BLaER1 treated with 17β-estradiol and CSF1 and Interleukin-3, amounts not matched to agents 10 nM and 100 nM (cell line): ENCODE results near the gene RPS8.

Experiments used
- H3K27ac ChIP-seq, 11 experiments: shearing (Covaris generic); formaldehyde crosslinking; 2 replicates each; pipeline ENCODE4 v1.8.1; 2022
- H3K27me3 ChIP-seq, 11 experiments: shearing (Covaris generic); formaldehyde crosslinking; 2 replicates each; pipeline ENCODE4 v1.8.1; 2022
- H3K36me3 ChIP-seq, 11 experiments: shearing (Covaris generic); formaldehyde crosslinking; 2 replicates each; pipeline ENCODE4 v1.8.1; 2022
- H3K4me1 ChIP-seq, 10 experiments: shearing (Covaris generic); formaldehyde crosslinking; 2 replicates each; pipeline ENCODE4 v1.8.1; 2022
- H3K4me2 ChIP-seq, 11 experiments: shearing (Covaris generic); formaldehyde crosslinking; 2 replicates each; pipeline ENCODE4 v1.8.1; 2022
- H3K4me3 ChIP-seq, 10 experiments: shearing (Covaris generic); formaldehyde crosslinking; 2 replicates each; pipeline ENCODE4 v1.8.1; 2022
- H3K9ac ChIP-seq, 11 experiments: shearing (Covaris generic); formaldehyde crosslinking; 2 replicates each; pipeline ENCODE4 v1.8.1; 2022
- H3K9me3 ChIP-seq, 11 experiments: shearing (Covaris generic); formaldehyde crosslinking; replicated peaks in 1 of 11; 2 replicates each; pipeline ENCODE4 v1.8.1; 2022
- H4K20me1 ChIP-seq, 11 experiments: shearing (Covaris generic); formaldehyde crosslinking; 2 replicates each; pipeline ENCODE4 v1.8.1; 2022
- Cebpa-rat ChIP-seq, 11 experiments: shearing (Covaris generic); IDR thresholded peaks; 2 replicates each; pipeline ENCODE4 v1.8.1; 2022

RPS8 gene

DNA sequence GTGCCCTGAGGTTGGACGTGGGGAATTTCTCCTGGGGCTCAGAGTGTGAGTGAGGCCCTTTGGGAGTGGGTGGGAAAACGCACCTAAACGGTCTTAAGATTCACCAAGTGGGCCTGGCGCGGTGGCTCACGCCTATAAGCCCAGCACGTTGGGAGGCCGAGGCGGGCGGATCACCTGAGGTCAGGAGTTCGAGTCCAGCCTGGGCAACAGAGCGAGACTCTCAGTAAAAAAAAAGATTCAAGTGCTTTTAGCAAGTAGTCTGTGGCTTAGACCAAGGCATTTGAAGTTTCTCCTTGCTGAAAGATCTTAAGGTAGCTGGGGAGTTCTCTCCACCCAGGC, 1.4 kb downstream of the RPS8 start:
- H3K9me3 ChIP-seq = no peaks in the 10 kb centered on the region; a peak in 1 of 22 replicates
- peak overlapping the region; percentile 81 to 97 (median 86) for H3K4me3 ChIP-seq
- peak overlapping the region; percentile 86 to 99 (median 97) for H3K27ac ChIP-seq
- H3K4me1 ChIP-seq = peaks cover 36 to 57% (median 50%) of the 10 kb centered on the region in 10 experiments
- peak overlapping the region; percentile 89 to 99 (median 96) for H3K9ac ChIP-seq
- H4K20me1 ChIP-seq = peaks cover 51 to 61% (median 58%) of the 10 kb centered on the region in 11 experiments
- peaks cover 54 to 59% (median 58%) of the 10 kb centered on the region in 11 experiments for H3K36me3 ChIP-seq
- H3K27me3 ChIP-seq = no peaks in the 10 kb centered on the region
- TF ChIP-seq Cebpa-rat (IDR thresholded peaks at IDR 0.05) = no peak
- peak overlapping the region; percentile 93 to 99 (median 97) for H3K4me2 ChIP-seq

DNA sequence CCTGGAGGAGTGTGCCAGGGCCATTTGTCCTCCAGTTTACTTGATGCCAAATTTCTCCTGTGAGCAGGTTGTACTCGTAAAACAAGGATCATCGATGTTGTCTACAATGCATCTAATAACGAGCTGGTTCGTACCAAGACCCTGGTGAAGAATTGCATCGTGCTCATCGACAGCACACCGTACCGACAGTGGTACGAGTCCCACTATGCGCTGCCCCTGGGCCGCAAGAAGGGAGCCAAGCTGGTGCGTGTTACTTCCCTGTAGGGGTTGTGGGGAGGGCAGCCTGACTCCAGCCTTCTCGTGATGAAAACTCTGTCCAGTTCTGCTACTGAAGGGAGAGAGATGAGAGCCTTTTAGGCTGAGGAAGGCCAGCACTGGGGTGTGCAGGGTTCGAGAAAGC, 2.2 kb downstream of the RPS8 start:
- Histone ChIP-seq H3K4me3 (peak overlapping the region; percentile 81 to 97 (median 86)), H3K36me3 (peaks cover 59 to 67% (median 65%) of the 10 kb centered on the region in 11 experiments), H3K9ac (peak overlapping the region; percentile 89 to 99 (median 96)), H3K27me3 (no peaks in the 10 kb centered on the region), H3K4me2 (peak overlapping the region; percentile 93 to 99 (median 97)), H3K4me1 (peaks cover 45 to 63% (median 54%) of the 10 kb centered on the region in 10 experiments), H4K20me1 (peaks cover 51 to 69% (median 61%) of the 10 kb centered on the region in 11 experiments), H3K9me3 (no peaks in the 10 kb centered on the region; a peak in 1 of 22 replicates), H3K27ac (peak overlapping the region in 9 of 11 experiments; percentile 93 to 99 (median 97); a peak in 15 of 22 replicates)
- no peak for TF ChIP-seq Cebpa-rat (IDR thresholded peaks at IDR 0.05)

DNA sequence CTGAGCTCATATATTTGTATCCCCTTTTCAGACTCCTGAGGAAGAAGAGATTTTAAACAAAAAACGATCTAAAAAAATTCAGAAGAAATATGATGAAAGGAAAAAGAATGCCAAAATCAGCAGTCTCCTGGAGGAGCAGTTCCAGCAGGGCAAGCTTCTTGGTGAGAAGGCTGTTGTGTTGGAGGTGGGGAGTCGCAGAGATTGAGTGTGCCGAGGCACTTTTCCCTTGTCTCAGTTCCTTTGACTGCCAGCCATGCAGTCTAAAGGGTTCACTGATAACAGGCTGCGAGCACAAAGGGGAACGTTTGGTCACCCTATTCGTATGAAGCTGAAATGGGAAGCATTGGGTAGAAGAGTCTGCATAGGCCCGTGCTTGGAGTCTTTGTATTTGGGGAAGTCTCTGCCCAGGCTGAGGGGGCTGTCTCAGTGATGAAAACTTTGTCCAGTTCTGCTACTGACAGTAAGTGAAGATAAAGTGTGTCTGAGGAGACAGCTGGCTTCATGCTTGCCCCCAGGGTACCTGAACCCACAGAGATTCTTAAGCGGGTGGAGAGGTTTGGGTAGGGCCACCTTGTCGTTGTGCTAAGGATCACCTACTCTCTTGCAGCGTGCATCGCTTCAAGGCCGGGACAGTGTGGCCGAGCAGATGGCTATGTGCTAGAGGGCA, 2.8 kb downstream of the RPS8 start:
- no peak for TF ChIP-seq Cebpa-rat (IDR thresholded peaks at IDR 0.05)
- Histone ChIP-seq H3K27me3 (no peaks in the 10 kb centered on the region), H3K4me3 (peak overlapping the region; percentile 81 to 97 (median 86)), H4K20me1 (peaks cover 51 to 75% (median 61%) of the 10 kb centered on the region in 11 experiments), H3K9ac (peak overlapping the region; percentile 89 to 99 (median 96)), H3K36me3 (peaks cover 59 to 68% (median 65%) of the 10 kb centered on the region in 11 experiments), H3K27ac (peak overlapping the region in 8 of 11 experiments; percentile 93 to 99 (median 97); a peak in 12 of 22 replicates), H3K4me1 (peaks cover 50 to 68% (median 59%) of the 10 kb centered on the region in 10 experiments), H3K9me3 (no peaks in the 10 kb centered on the region; a peak in 1 of 22 replicates), H3K4me2 (peak overlapping the region; percentile 93 to 99 (median 97))

DNA sequence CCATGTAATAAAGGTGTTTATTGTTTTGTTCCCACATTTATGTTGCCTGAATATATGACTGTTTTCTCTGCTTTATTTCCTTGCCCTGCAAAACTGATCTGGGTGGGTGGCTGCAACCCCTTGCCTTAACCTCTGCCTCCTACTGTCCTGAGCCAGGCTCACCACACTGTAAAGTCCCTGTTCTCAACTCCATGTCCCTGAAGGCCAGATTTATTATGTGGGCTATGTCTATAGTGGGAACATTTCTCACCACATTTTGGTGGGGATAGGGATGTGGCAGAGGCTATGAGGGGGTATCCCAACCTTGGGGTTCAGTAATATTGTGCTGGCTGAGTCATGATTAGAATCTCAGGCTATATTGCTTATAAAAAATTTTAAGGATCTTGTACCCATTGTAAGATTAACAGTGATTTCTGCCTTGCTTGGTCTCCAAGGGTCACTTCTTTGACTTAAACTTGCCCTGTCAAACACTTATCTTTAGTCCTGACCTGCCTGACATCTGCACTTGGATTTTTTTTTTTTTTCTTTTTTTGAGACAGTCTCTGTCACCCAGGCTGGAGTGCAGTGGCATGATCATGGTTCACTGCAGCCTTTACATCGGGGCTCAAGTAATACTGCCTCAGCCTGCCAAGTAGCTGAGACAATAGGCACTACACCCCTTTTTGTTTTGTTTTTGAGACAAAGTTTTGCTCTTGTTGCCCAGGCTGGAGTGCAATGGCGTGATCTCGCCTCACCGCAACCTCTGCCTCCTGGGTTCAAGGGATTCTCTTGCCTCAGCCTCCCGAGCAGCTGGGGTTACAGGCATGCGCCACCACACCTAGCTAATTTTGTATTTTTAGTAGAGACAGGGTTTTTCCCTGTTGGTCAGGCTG, 3.6 kb downstream of the RPS8 start:
- peak overlapping the region; percentile 54 to 99 (median 96); a peak in 16 of 22 replicates for H3K9ac ChIP-seq
- H3K4me2 ChIP-seq = peak overlapping the region; percentile 93 to 99 (median 97)
- H3K36me3 ChIP-seq = peaks cover 59 to 68% (median 65%) of the 10 kb centered on the region in 11 experiments
- no peaks in the 10 kb centered on the region; a peak in 1 of 22 replicates for H3K9me3 ChIP-seq
- peaks cover 51 to 75% (median 61%) of the 10 kb centered on the region in 11 experiments for H4K20me1 ChIP-seq
- H3K27ac ChIP-seq = no peak overlapping the region
- no peak for TF ChIP-seq Cebpa-rat (IDR thresholded peaks at IDR 0.05)
- H3K4me3 ChIP-seq = peak overlapping the region in 9 of 10 experiments; percentile 81 to 97 (median 87); a peak in 15 of 20 replicates
- peaks cover 58 to 77% (median 67%) of the 10 kb centered on the region in 10 experiments for H3K4me1 ChIP-seq
- H3K27me3 ChIP-seq = no peaks in the 10 kb centered on the region

DNA sequence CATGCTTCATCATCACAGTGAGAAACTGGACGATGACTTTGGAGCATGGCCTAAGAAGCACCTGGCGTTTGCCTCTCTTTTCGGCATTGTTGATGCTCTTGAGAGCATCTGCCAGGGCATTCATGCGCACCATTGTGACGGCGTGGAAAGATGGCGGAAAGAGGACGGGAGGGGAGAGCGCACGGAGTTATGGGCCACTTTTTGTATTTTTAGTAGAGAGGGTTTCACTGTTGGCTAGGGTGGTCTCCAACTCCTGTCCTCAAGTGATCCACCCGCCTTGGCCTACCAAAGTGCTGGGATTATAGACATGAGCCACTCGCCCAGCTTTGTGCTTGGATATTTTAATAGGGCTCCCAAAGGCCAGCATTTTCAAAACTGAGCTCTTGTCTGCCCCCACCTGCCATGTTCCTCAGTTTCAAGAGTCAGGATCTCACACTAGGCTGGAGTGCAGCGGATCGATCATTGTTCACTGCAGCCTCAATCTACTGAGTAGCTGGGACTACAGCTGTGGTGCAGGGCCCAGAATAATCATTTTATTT, 5.3 kb downstream of the RPS8 start:
- Histone ChIP-seq H3K27ac (no peak overlapping the region), H3K4me2 (peak overlapping the region in 3 of 11 experiments; percentile 0 to 97 (median 7); a peak in 1 of 22 replicates), H3K9me3 (no peaks in the 10 kb centered on the region; a peak in 1 of 22 replicates), H4K20me1 (peaks cover 51 to 75% (median 61%) of the 10 kb centered on the region in 11 experiments), H3K36me3 (peaks cover 59 to 68% (median 65%) of the 10 kb centered on the region in 11 experiments), H3K27me3 (no peaks in the 10 kb centered on the region; a peak in 1 of 22 replicates), H3K4me3 (no peak overlapping the region), H3K9ac (no peak overlapping the region), H3K4me1 (peaks cover 67 to 85% (median 76%) of the 10 kb centered on the region in 10 experiments)
- no peak for TF ChIP-seq Cebpa-rat (IDR thresholded peaks at IDR 0.05)

DNA sequence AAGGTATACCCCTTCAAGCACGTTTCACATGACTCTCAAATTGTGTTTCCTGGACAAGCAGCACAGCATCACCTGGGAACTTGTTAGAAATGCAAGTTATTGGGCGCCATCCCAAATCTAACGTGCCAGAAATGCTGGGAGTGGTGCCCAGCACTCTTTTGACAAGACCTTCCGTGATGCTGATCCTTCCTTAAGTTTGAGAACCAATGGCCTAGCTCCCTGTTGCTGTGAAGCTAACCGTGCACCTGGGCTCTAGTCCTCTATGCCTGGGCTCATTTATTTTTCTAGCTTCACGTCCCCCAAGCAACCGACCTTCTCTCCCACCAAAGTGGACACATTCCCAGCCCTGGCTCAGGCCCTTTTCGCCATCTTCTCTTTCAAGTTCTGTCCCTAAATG, 8.4 kb downstream of the RPS8 start:
- no peaks in the 10 kb centered on the region; a peak in 2 of 22 replicates for H3K27me3 ChIP-seq
- H4K20me1 ChIP-seq = peaks cover 21 to 45% (median 33%) of the 10 kb centered on the region in 11 experiments
- no peaks in the 10 kb centered on the region for H3K9me3 ChIP-seq
- no peak for TF ChIP-seq Cebpa-rat (IDR thresholded peaks at IDR 0.05)
- peaks cover 52 to 76% (median 66%) of the 10 kb centered on the region in 10 experiments for H3K4me1 ChIP-seq
- peak overlapping the region; percentile 14 to 72 (median 43); a peak in 17 of 22 replicates for H3K27ac ChIP-seq
- peaks cover 32 to 40% (median 37%) of the 10 kb centered on the region in 11 experiments for H3K36me3 ChIP-seq
- H3K4me2 ChIP-seq = peak overlapping the region; percentile 76 to 99 (median 92)
- peak overlapping the region; percentile 41 to 68 (median 52) for H3K4me3 ChIP-seq
- H3K9ac ChIP-seq = peak overlapping the region; percentile 59 to 79 (median 73); a peak in 21 of 22 replicates

DNA sequence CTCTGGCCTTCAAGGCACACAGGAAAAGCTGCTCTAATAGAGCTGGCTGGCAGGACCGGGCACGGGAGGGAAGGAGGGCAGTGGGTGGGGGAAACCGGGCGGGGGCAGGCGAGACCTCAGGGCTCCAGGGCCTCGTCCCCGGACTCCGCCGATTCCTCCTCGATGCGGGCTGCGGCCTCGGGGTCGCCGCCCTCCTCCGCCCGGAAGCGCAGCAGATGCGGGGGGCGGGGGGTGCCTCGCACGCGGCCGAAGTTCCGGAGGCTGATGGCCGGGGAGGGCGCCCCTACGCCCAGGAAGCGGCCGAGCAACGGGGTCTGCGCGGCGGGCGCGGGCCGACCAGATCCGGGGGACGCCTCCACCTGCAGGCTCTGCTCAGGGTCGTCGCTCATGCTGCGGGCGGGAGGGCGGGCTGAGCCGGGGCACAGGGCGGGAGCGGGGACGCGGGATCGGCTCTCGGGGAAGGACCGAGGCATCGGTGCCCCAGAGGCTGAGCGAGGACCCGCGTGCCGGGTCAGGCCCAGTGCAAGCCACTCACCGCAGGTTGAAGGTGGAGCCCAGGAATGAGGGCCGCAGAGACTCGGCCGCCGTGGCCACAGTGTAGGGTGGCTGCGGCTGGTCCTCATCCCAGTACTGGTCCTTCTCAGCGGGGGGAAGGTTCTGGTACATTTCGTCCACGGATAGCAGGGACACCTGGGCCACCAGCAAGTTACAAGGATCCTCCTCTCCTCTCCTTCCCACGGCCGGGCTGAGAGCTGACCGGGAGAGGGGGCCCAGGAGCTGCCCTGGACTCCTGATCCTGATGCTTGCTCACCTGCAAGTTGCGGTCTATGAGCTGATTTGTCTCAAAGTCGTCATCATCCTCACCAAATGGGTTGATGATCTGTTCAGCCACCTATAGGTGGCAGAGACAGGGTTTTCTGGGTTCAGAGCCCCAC, 9.0 kb downstream of the RPS8 start:
- H3K9me3 ChIP-seq = no peaks in the 10 kb centered on the region
- peaks cover 26 to 33% (median 31%) of the 10 kb centered on the region in 11 experiments for H3K36me3 ChIP-seq
- peak overlapping the region; percentile 76 to 99 (median 92) for H3K4me2 ChIP-seq
- TF ChIP-seq Cebpa-rat (IDR thresholded peaks at IDR 0.05) = no peak
- H4K20me1 ChIP-seq = peaks cover 14 to 38% (median 26%) of the 10 kb centered on the region in 11 experiments; a peak in 21 of 22 replicates
- H3K27me3 ChIP-seq = no peaks in the 10 kb centered on the region; a peak in 2 of 22 replicates
- H3K4me3 ChIP-seq = peak overlapping the region; percentile 41 to 68 (median 52)
- H3K9ac ChIP-seq = peak overlapping the region; percentile 59 to 79 (median 73)
- H3K4me1 ChIP-seq = peaks cover 46 to 69% (median 61%) of the 10 kb centered on the region in 10 experiments
- H3K27ac ChIP-seq = peak overlapping the region; percentile 14 to 72 (median 43); a peak in 18 of 22 replicates
